AG09309 (cell line): ENCODE data around the gene ZNF576.

ENCODE experiments used
- DNase-seq: peaks from one replicate; pipeline ENCODE4 v3.0.0-alpha.2; 2010; ENCODE audit warnings: low read depth
- H3K4me3 ChIP-seq: 2 replicates; pipeline ENCODE4 v1.5.1; 2011; ENCODE audit warnings: mild to moderate bottlenecking, low read depth, low read length, moderate library complexity; ENCODE audit not compliant: control insufficient read depth
- CTCF ChIP-seq: IDR thresholded peaks from 2 replicates; pipeline ENCODE4 v1.5.1; 2011; ENCODE audit warnings: mild to moderate bottlenecking, low read depth, low read length, inconsistent platforms; ENCODE audit not compliant: insufficient read depth, control insufficient read depth; ENCODE audit errors: missing control alignments

Gene ZNF576

GRCh38 chr19:43619262-43620060 is 23.1 kb downstream of the ZNF576 start, which contains the start of gene ZNF428:
Gene ZNF428, minus strand, starts transcription at chr19:43619629. Its CDS starts 5,325 bp downstream, at chr19:43614304.
- peak within 1 kb of the TSS; percentile 93 for H3K4me3 ChIP-seq
- peak; percentile 34 for DNase-seq
- no peak for TF ChIP-seq CTCF

GRCh38 chr19:43620061-43621001 is 23.9 kb downstream of the ZNF576 start:
- no peak for DNase-seq
- peak overlapping the region; percentile 93 for H3K4me3 ChIP-seq
- TF ChIP-seq CTCF, result no peak

- DNase-seq, result no peak
- no peak overlapping the region for H3K4me3 ChIP-seq
- no peak for TF ChIP-seq CTCF
These were observed 25.7 kb downstream of the ZNF576 start for GRCh38 chr19:43622070-43622469.

- no peak for DNase-seq
- no peak overlapping the region for H3K4me3 ChIP-seq
- no peak for TF ChIP-seq CTCF
These were observed 26.6 kb downstream of the ZNF576 start for GRCh38 chr19:43622956-43623355.

GRCh38 chr19:43623889-43624670 is 27.7 kb downstream of the ZNF576 start:
- TF ChIP-seq CTCF, result no peak
- DNase-seq, result no peak

GRCh38 chr19:43624933-43625332 is 28.5 kb downstream of the ZNF576 start:
- no peak overlapping the region for H3K4me3 ChIP-seq
- no peak for TF ChIP-seq CTCF
- DNase-seq, result no peak

More at GRCh38 chr19:43623889-43624670, 27.7 kb downstream of the ZNF576 start:
- H3K4me3 ChIP-seq, result no peak overlapping the region
